Measurements from ENCODE around the gene RNGTT. TPM values are rescaled to one million over a fixed set of nuclear protein-coding genes. Genes with fewer than 3 reads are reported as not detected.
"Not testable (repeated sequence)": the region's sequence is repeated elsewhere in the genome, so short reads cannot be mapped to it uniquely, and the experiment has no call there.

Gene RNGTT
- total RNA-seq, 1 experiment from 2014 or later = 40.8 TPM

GRCh38 chr6:88741071-88741470 is 222.3 kb downstream of the RNGTT start:
- H3K9me3 ChIP-seq (replicated peaks) = no peaks in the 10 kb centered on the region
- H3K36me3 ChIP-seq = no peaks in the 10 kb centered on the region
- DNase-seq = no peak
- H3K27me3 ChIP-seq = no peaks in the 10 kb centered on the region
- H3K27ac ChIP-seq = no peak overlapping the region
- no peak overlapping the region for H3K4me3 ChIP-seq
- H3K4me1 ChIP-seq = 0 out of 2 replicates have a peak, but pooled peaks cover 3% of the 10 kb centered on the region

GRCh38 chr6:88734544-88734943 is 228.9 kb downstream of the RNGTT start:
- Histone ChIP-seq H3K4me1 (peaks cover 8% of the 10 kb centered on the region; the same call in 1 of the 2 replicates), H3K36me3 (no peaks in the 10 kb centered on the region), H3K27me3 (no peaks in the 10 kb centered on the region), H3K27ac (no peak overlapping the region), H3K9me3 (replicated peaks) (peaks cover 5% of the 10 kb centered on the region; the same call in 1 of the 2 replicates), H3K4me3 (no peak overlapping the region)
- DNase-seq = no peak

DNA sequence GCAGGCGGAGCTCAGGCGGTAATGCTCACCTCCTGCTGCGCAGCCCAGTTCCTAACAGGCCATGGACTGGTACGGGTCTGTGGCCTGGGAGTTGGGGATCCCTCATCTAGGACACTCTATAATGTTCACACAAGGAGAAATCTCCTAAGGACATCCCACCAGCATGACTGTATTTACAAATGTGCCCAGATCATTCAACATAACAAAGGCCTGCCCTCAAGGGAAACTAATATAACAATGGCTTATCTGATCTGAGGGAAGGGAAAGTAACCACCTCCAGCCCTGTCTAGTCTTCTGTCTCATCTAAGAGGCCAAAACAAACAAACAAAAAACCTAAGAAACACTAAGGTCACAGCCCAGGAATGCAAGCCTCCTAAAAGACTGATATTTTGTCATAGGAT is 232.8 kb downstream of the RNGTT start:
- Histone ChIP-seq H3K27me3 (no peaks in the 10 kb centered on the region), H3K27ac (no peak overlapping the region), H3K4me3 (no peak overlapping the region), H3K9me3 (replicated peaks) (peaks cover 5% of the 10 kb centered on the region; the same call in 1 of the 2 replicates), H3K36me3 (no peaks in the 10 kb centered on the region), H3K4me1 (peaks cover 5% of the 10 kb centered on the region; the same call in 1 of the 2 replicates)
- DNase-seq = peak; percentile 9 to 39

DNA sequence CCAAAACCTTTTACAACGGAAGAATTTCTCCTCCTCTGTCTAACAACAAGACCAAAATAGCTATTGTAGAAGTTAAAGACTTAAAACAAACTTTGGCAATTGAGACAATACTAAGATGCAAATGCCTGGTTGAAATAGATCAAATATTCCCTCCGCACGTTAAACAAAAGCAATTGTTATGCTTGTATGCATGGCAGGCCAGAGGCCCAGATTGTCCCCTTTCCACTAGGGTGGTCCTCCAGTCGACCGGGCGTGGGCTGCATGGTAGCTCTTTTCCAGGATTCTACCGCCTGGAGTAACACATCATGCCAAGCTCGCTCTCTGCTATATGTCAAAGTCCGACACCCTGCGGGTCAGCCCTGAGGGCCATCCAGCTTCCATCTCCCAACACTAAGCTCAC is 234.7 kb downstream of the RNGTT start:
- H3K36me3 ChIP-seq = peaks cover under 1% of the 10 kb centered on the region; the same call in 1 of the 2 replicates
- no peak for DNase-seq
- peaks cover 5% of the 10 kb centered on the region; the same call in 1 of the 2 replicates for H3K4me1 ChIP-seq
- H3K27ac ChIP-seq = no peak overlapping the region
- H3K9me3 ChIP-seq (replicated peaks) = peaks cover 5% of the 10 kb centered on the region; the same call in 1 of the 2 replicates
- H3K4me3 ChIP-seq = no peak overlapping the region
- no peaks in the 10 kb centered on the region for H3K27me3 ChIP-seq

- H3K9me3 ChIP-seq (replicated peaks); H3K4me1 ChIP-seq; H3K4me3 ChIP-seq; H3K27me3 ChIP-seq; H3K27ac ChIP-seq; DNase-seq; H3K36me3 ChIP-seq: not testable (repeated sequence)
These were observed 237.0 kb downstream of the RNGTT start for GRCh38 chr6:88726409-88726808.

- no peaks in the 10 kb centered on the region for H3K27me3 ChIP-seq
- H3K36me3 ChIP-seq = peaks cover 2% of the 10 kb centered on the region; the same call in 1 of the 2 replicates
- peak; percentile 19 to 28 for DNase-seq
- H3K27ac ChIP-seq = no peak overlapping the region
- peaks cover under 1% of the 10 kb centered on the region; the same call in 1 of the 2 replicates for H3K4me1 ChIP-seq
- H3K9me3 ChIP-seq (replicated peaks) = no peaks in the 10 kb centered on the region
- no peak overlapping the region for H3K4me3 ChIP-seq
These were observed 238.1 kb downstream of the RNGTT start for GRCh38 chr6:88725111-88725975.

GRCh38 chr6:88722686-88723085 is 240.7 kb downstream of the RNGTT start:
- Histone ChIP-seq H3K4me1 (no peaks in the 10 kb centered on the region), H3K27ac (no peak overlapping the region), H3K9me3 (replicated peaks) (no peaks in the 10 kb centered on the region), H3K27me3 (no peaks in the 10 kb centered on the region), H3K36me3 (peaks cover 2% of the 10 kb centered on the region; the same call in 1 of the 2 replicates), H3K4me3 (no peak overlapping the region)
- DNase-seq = no peak

GRCh38 chr6:88716399-88716798 is 247.0 kb downstream of the RNGTT start:
- H3K27me3 ChIP-seq; H3K36me3 ChIP-seq; H3K27ac ChIP-seq; DNase-seq; H3K9me3 ChIP-seq (replicated peaks); H3K4me3 ChIP-seq; H3K4me1 ChIP-seq: not testable (repeated sequence)

- DNase-seq = no peak
- 0 out of 2 replicates have a peak, but pooled peaks cover 2% of the 10 kb centered on the region for H3K36me3 ChIP-seq
- no peaks in the 10 kb centered on the region for H3K4me1 ChIP-seq
- H3K9me3 ChIP-seq (replicated peaks) = no peaks in the 10 kb centered on the region
- no peak overlapping the region for H3K27ac ChIP-seq
- H3K27me3 ChIP-seq = no peaks in the 10 kb centered on the region
- no peak overlapping the region for H3K4me3 ChIP-seq
These were observed 251.0 kb downstream of the RNGTT start for GRCh38 chr6:88712243-88712936.

- H3K4me1 ChIP-seq = no peaks in the 10 kb centered on the region
- H3K27me3 ChIP-seq = no peaks in the 10 kb centered on the region
- no peak for DNase-seq
- no peak overlapping the region for H3K4me3 ChIP-seq
- H3K36me3 ChIP-seq = 0 out of 2 replicates have a peak, but pooled peaks cover 2% of the 10 kb centered on the region
- H3K9me3 ChIP-seq (replicated peaks) = no peaks in the 10 kb centered on the region
- H3K27ac ChIP-seq = no peak overlapping the region
These were observed 253.6 kb downstream of the RNGTT start for GRCh38 chr6:88709819-88710246.

- H3K27ac ChIP-seq = no peak overlapping the region
- no peaks in the 10 kb centered on the region; the same call in 1 of the 2 replicates for H3K9me3 ChIP-seq (replicated peaks)
- H3K4me1 ChIP-seq = no peaks in the 10 kb centered on the region
- no peaks in the 10 kb centered on the region for H3K36me3 ChIP-seq
- no peak overlapping the region for H3K4me3 ChIP-seq
- no peaks in the 10 kb centered on the region for H3K27me3 ChIP-seq
- DNase-seq = no peak
These were observed 255.1 kb downstream of the RNGTT start for GRCh38 chr6:88708197-88708744.

DNA sequence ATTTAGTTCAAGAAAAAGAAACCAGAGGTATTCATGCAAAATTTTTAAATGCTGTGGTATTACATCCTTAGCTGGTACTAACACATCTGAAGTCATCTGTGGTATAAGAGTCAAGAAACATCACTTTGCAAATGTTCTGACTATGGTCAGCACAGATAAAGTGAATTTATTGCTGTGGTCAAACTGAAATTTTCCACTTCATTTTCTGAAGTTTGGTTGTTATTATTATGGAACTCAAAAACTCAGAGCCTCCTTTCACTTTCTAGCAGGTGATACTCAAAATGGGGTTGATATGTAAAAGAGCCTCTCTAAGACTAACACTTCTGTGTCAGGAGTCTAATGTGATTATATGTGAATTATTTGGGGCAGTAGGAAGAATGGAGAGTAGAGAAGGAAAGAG is 257.8 kb downstream of the RNGTT start:
- H3K27me3 ChIP-seq = no peaks in the 10 kb centered on the region
- H3K4me1 ChIP-seq = no peaks in the 10 kb centered on the region
- no peak overlapping the region for H3K27ac ChIP-seq
- no peak for DNase-seq
- H3K9me3 ChIP-seq (replicated peaks) = no peaks in the 10 kb centered on the region; the same call in 1 of the 2 replicates
- H3K36me3 ChIP-seq = no peaks in the 10 kb centered on the region
- H3K4me3 ChIP-seq = no peak overlapping the region

DNA sequence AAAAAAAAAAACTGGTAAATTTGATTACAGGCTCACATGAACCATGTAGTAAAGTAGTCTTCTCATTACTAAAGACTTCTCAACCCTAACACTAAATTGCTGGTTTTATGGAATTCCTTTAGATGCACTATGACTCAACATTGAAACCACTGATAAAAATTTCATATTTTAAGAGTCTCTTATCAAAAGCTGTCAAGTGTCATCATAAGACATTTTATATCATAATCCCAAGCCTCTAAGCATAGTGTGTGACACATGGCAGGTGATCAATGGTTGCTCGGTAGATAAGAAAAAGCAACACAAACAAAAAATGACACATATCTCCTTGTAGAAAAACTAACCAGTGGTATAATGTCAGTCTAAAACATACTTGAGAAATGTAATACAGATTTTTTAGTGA is 258.4 kb downstream of the RNGTT start:
- Histone ChIP-seq H3K4me1 (peaks cover 1% of the 10 kb centered on the region), H3K27me3 (no peaks in the 10 kb centered on the region), H3K36me3 (no peaks in the 10 kb centered on the region), H3K27ac (no peak overlapping the region), H3K9me3 (replicated peaks) (no peaks in the 10 kb centered on the region; the same call in 1 of the 2 replicates), H3K4me3 (no peak overlapping the region)
- DNase-seq = no peak

DNA sequence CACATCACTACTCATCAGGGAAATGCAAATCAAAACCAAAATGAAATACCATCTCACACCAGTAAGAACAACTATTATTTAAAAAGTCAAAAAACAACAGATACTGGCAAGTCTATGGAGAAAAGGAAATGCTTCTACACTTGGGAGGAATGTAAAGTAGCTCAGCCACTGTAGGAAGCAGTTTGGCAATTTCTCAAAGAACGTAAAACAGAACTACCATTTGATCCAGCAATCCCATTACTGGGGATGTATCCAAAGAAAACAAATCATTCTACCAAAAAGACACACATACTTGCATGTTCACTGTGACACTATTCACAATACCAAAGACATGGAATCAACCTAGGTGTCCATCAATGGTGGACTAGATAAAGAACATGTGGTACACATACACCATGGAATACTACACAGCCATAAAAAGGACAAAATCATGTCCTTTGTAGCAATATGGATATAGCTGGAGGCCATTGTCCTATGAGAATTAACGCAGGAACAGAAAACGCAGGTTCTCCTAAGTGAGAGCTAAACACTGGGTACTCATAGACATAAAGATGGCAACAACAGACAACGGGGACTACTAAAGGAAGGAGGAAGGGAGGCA is 260.4 kb downstream of the RNGTT start:
- Histone ChIP-seq H3K27ac (no peak overlapping the region), H3K4me3 (no peak overlapping the region), H3K36me3 (no peaks in the 10 kb centered on the region), H3K4me1 (peaks cover 16% of the 10 kb centered on the region), H3K27me3 (no peaks in the 10 kb centered on the region), H3K9me3 (replicated peaks) (no peaks in the 10 kb centered on the region; the same call in 1 of the 2 replicates)
- DNase-seq = no peak
